ENCODE data around the gene PTCD3.

- TF ChIP-seq, protein P1, sequence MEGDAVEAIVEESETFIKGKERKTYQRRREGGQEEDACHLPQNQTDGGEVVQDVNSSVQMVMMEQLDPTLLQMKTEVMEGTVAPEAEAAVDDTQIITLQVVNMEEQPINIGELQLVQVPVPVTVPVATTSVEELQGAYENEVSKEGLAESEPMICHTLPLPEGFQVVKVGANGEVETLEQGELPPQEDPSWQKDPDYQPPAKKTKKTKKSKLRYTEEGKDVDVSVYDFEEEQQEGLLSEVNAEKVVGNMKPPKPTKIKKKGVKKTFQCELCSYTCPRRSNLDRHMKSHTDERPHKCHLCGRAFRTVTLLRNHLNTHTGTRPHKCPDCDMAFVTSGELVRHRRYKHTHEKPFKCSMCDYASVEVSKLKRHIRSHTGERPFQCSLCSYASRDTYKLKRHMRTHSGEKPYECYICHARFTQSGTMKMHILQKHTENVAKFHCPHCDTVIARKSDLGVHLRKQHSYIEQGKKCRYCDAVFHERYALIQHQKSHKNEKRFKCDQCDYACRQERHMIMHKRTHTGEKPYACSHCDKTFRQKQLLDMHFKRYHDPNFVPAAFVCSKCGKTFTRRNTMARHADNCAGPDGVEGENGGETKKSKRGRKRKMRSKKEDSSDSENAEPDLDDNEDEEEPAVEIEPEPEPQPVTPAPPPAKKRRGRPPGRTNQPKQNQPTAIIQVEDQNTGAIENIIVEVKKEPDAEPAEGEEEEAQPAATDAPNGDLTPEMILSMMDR (IDR thresholded peaks at IDR 0.05): no peak
- TF ChIP-seq POLR2A (IDR thresholded peaks at IDR 0.05) (no peak), EP300 (IDR thresholded peaks at IDR 0.05) (no peak), POLR2AphosphoS5 (IDR thresholded peaks at IDR 0.05) (no peak)
These were observed 8.1 kb upstream of the PTCD3 start for GRCh38 chr2:86097913-86098312.
